ENCODE results near the gene METTL23.
"Not testable (repeated sequence)": the region's sequence is repeated elsewhere in the genome, so short reads cannot be mapped to it uniquely, and the experiment has no call there.

The METTL23 gene

GRCh38 chr17:76735586-76736348 is 9.1 kb downstream of the METTL23 start:
- no peak for DNase-seq

- no peak for DNase-seq
Measured at GRCh38 chr17:76736349-76737081, 9.9 kb downstream of the METTL23 start.

GRCh38 chr17:76737082-76737675 is 10.5 kb downstream of the METTL23 start, which contains the start of gene SRSF2:
TSS of gene SRSF2 (minus strand) at chr17:76737331. CDS start at chr17:76737160, 171 bp downstream.
- peak; percentile 99 for DNase-seq

- peak; percentile 95 for DNase-seq
Measured at GRCh38 chr17:76737676-76738467, 11.2 kb downstream of the METTL23 start, which contains the start of gene MFSD11. TSS of gene MFSD11 (plus strand) at chr17:76738119. CDS start at chr17:76738353, 234 bp downstream.

GRCh38 chr17:76738468-76738850 is 11.8 kb downstream of the METTL23 start:
- DNase-seq, result no peak

- DNase-seq, result not testable (repeated sequence)
Measured at GRCh38 chr17:76739568-76740115, 13.0 kb downstream of the METTL23 start.

GRCh38 chr17:76740329-76741118 is 13.9 kb downstream of the METTL23 start:
- DNase-seq, result peak; percentile 45

GRCh38 chr17:76742958-76743357 is 16.3 kb downstream of the METTL23 start:
- DNase-seq, result no peak

- no peak for DNase-seq
Measured at GRCh38 chr17:76744747-76745146, 18.1 kb downstream of the METTL23 start.

GRCh38 chr17:76745785-76746184 is 19.1 kb downstream of the METTL23 start:
- DNase-seq, result not testable (repeated sequence)

GRCh38 chr17:76747716-76748363 is 21.2 kb downstream of the METTL23 start:
- no peak for DNase-seq

- DNase-seq, result no peak
Measured at GRCh38 chr17:76748657-76749056, 22.0 kb downstream of the METTL23 start.

- DNase-seq, result no peak
Measured at GRCh38 chr17:76751416-76751993, 24.9 kb downstream of the METTL23 start.

GRCh38 chr17:76752006-76752405 is 25.4 kb downstream of the METTL23 start:
- DNase-seq, result no peak

GRCh38 chr17:76753061-76753961 is 26.7 kb downstream of the METTL23 start:
- DNase-seq, result no peak

- DNase-seq, result no peak
Measured at GRCh38 chr17:76755285-76755684, 28.6 kb downstream of the METTL23 start.

- DNase-seq, result no peak
Measured at GRCh38 chr17:76757256-76757655, 30.6 kb downstream of the METTL23 start.

GRCh38 chr17:76758570-76758969 is 31.9 kb downstream of the METTL23 start:
- DNase-seq, result no peak

- DNase-seq, result no peak
Measured at GRCh38 chr17:76772842-76773525, 46.3 kb downstream of the METTL23 start.

All from NCI-H446 treated with DMSO at 0.1 percent for 48 hours (cell line).